Retinal pigment epithelial cell (primary cell): ENCODE measurements around the gene BRD3OS.

Experiments used
- DNase-seq: peaks from one replicate; pipeline ENCODE4 v3.0.0-alpha.2; 2010; ENCODE audit warnings: low read depth
- H3K4me3 ChIP-seq: 2 replicates; pipeline ENCODE4 v1.5.1; 2011; ENCODE audit warnings: mild to moderate bottlenecking, low read length, control low read depth, moderate library complexity
- CTCF ChIP-seq: conservative IDR thresholded peaks from 2 replicates; pipeline ENCODE4 v1.5.1; 2011; ENCODE audit warnings: low read depth, low read length, control low read depth, inconsistent platforms

The BRD3OS gene

GRCh38 chr9:133990366-133991213 is 34.7 kb upstream of the BRD3OS start:
- H3K4me3 ChIP-seq = peak overlapping the region; percentile 64
- peak; percentile 45 for DNase-seq
- TF ChIP-seq CTCF = no peak

- no peak for DNase-seq
- peak overlapping the region; percentile 66 for H3K4me3 ChIP-seq
- no peak for TF ChIP-seq CTCF
Observed at GRCh38 chr9:133991214-133991921, 33.9 kb upstream of the BRD3OS start.

- H3K4me3 ChIP-seq = peak within 1 kb of the TSS; percentile 73
- DNase-seq = no peak
- TF ChIP-seq CTCF = no peak
Observed at GRCh38 chr9:133991964-133992779, 33.1 kb upstream of the BRD3OS start, which contains the start of gene VAV2. TSS of gene VAV2 (minus strand) at chr9:133992324. CDS start at chr9:133992278, 46 bp downstream.

- TF ChIP-seq CTCF = peak; percentile 46
- H3K4me3 ChIP-seq = peak overlapping the region; percentile 73
- DNase-seq = no peak
Observed at GRCh38 chr9:133992780-133993634, 32.3 kb upstream of the BRD3OS start.

GRCh38 chr9:133993635-133994253 is 31.5 kb upstream of the BRD3OS start:
- TF ChIP-seq CTCF = no peak
- peak overlapping the region; percentile 73 for H3K4me3 ChIP-seq
- no peak for DNase-seq
